G401.6 (cell line): ENCODE measurements around the gene INTS11.

Experiments
- FAIRE-seq: peaks from 2 replicates; lab custom pipeline; 2012; peaks lifted over from hg19 to GRCh38; lab: Jason Lieb, UNC

Gene INTS11

GRCh38 chr1:1299686-1300351, 24.6 kb downstream of the INTS11 start:
- FAIRE-seq, result no peak

- no peak for FAIRE-seq
Observed at GRCh38 chr1:1298861-1299685, 25.4 kb downstream of the INTS11 start.

- no peak for FAIRE-seq
Observed at GRCh38 chr1:1297802-1298424, 26.5 kb downstream of the INTS11 start.

GRCh38 chr1:1296070-1297061, 28.1 kb downstream of the INTS11 start:
- no peak for FAIRE-seq

- FAIRE-seq, result no peak
Observed at GRCh38 chr1:1295154-1295923, 29.1 kb downstream of the INTS11 start.

- no peak for FAIRE-seq
Observed at GRCh38 chr1:1294250-1294890, 30.1 kb downstream of the INTS11 start.

GRCh38 chr1:1293263-1294249, 30.9 kb downstream of the INTS11 start:
- FAIRE-seq, result no peak

- no peak for FAIRE-seq
Observed at GRCh38 chr1:1292851-1293250, 31.6 kb downstream of the INTS11 start.

- FAIRE-seq, result no peak
Observed at GRCh38 chr1:1292442-1292779, 32.0 kb downstream of the INTS11 start.

- FAIRE-seq, result no peak
Observed at GRCh38 chr1:1291548-1292441, 32.7 kb downstream of the INTS11 start.

- FAIRE-seq, result no peak
Observed at GRCh38 chr1:1291023-1291528, 33.4 kb downstream of the INTS11 start.

- FAIRE-seq, result no peak
Observed at GRCh38 chr1:1290238-1290731, 34.2 kb downstream of the INTS11 start.

GRCh38 chr1:1287288-1288110, 37.0 kb downstream of the INTS11 start:
- FAIRE-seq, result no peak

- FAIRE-seq, result no peak
Observed at GRCh38 chr1:1286313-1287261, 37.9 kb downstream of the INTS11 start.

- FAIRE-seq, result no peak
Observed at GRCh38 chr1:1285611-1286311, 38.7 kb downstream of the INTS11 start.
